Endothelial cell (in vitro differentiated cells): ENCODE measurements around the gene LOXL1. TPM values are rescaled to one million over a fixed set of nuclear protein-coding genes. Genes with fewer than 3 reads are reported as not detected.

Experiments
- DNase-seq: peaks from one replicate; pipeline ENCODE4 v3.0.0; 2021; ENCODE audit warnings: low spot score
- H3K27ac Mint-ChIP-seq: one replicate; pipeline ENCODE4 v1.8.0; 2021; ENCODE audit warnings: mixed read lengths, inconsistent platforms; ENCODE audit not compliant: unreplicated experiment
- H3K27me3 Mint-ChIP-seq: one replicate; pipeline ENCODE4 v1.8.0; 2021; ENCODE audit warnings: mild to moderate bottlenecking, moderate library complexity, mixed read lengths, inconsistent platforms; ENCODE audit not compliant: unreplicated experiment
- H3K36me3 Mint-ChIP-seq: one replicate; pipeline ENCODE4 v1.8.0; 2021; ENCODE audit warnings: mild to moderate bottlenecking, low read depth, mixed read lengths, inconsistent platforms; ENCODE audit not compliant: unreplicated experiment
- H3K4me1 Mint-ChIP-seq: one replicate; pipeline ENCODE4 v1.8.0; 2021; ENCODE audit warnings: mild to moderate bottlenecking, mixed read lengths, inconsistent platforms; ENCODE audit not compliant: unreplicated experiment
- H3K4me3 Mint-ChIP-seq: one replicate; pipeline ENCODE4 v1.8.0; 2021; ENCODE audit warnings: mild to moderate bottlenecking, mixed read lengths, inconsistent platforms; ENCODE audit not compliant: unreplicated experiment
- H3K9me3 Mint-ChIP-seq: one replicate; pipeline ENCODE4 v1.8.0; 2021; ENCODE audit warnings: mixed read lengths, inconsistent platforms; ENCODE audit not compliant: unreplicated experiment
- total RNA-seq: library from RNA; stranded (reverse); fragmentation: NEBNext Ultra II Directional; extraction: Animal tissue kit (Norgen Biotek cat#: 25700); gene quantifications from one replicate; pipeline ENCODE4 v1.2.1, GENCODE V29; 2021; ENCODE audit not compliant: unreplicated experiment
- TF ChIP-seq, protein P1 (sequence below): fragments of 200-600 bp; sonication (generic); IDR thresholded peaks from one replicate; pipeline ENCODE4 v1.5.0; 2021; ENCODE audit warnings: antibody characterized with exemption; ENCODE audit not compliant: unreplicated experiment

LOXL1 gene
- total RNA-seq, 1 donor from 2014 or later, result 156 TPM

DNA sequence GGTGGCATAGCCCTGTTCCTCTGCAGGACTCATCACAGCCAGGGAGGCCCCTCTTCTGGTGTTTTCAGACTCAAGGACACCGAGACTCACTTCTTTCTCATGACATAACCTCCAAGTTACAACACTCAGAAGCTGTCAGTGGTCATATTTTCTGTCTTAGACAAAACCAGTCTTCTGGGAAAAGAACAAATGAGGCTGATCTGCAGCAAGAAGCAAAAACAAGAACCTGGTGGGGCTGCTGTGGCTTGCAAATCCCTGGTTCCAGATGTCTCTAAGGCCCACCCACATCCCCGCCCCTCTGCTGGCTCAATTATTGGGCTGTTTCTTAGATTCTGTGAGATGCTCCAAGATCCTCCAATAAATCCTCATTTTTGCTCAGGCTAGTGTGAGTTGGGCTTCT lies 16.6 kb upstream of the LOXL1 start:
- Mint-ChIP-seq H3K4me3 (no peak overlapping the region), H3K9me3 (no peaks in the 10 kb centered on the region), H3K36me3 (peaks cover 27% of the 10 kb centered on the region), H3K4me1 (peaks cover 31% of the 10 kb centered on the region), H3K27me3 (peaks cover 4% of the 10 kb centered on the region), H3K27ac (no peak overlapping the region)
- TF ChIP-seq, protein P1, sequence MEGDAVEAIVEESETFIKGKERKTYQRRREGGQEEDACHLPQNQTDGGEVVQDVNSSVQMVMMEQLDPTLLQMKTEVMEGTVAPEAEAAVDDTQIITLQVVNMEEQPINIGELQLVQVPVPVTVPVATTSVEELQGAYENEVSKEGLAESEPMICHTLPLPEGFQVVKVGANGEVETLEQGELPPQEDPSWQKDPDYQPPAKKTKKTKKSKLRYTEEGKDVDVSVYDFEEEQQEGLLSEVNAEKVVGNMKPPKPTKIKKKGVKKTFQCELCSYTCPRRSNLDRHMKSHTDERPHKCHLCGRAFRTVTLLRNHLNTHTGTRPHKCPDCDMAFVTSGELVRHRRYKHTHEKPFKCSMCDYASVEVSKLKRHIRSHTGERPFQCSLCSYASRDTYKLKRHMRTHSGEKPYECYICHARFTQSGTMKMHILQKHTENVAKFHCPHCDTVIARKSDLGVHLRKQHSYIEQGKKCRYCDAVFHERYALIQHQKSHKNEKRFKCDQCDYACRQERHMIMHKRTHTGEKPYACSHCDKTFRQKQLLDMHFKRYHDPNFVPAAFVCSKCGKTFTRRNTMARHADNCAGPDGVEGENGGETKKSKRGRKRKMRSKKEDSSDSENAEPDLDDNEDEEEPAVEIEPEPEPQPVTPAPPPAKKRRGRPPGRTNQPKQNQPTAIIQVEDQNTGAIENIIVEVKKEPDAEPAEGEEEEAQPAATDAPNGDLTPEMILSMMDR, result no peak
- DNase-seq, result no peak

DNA sequence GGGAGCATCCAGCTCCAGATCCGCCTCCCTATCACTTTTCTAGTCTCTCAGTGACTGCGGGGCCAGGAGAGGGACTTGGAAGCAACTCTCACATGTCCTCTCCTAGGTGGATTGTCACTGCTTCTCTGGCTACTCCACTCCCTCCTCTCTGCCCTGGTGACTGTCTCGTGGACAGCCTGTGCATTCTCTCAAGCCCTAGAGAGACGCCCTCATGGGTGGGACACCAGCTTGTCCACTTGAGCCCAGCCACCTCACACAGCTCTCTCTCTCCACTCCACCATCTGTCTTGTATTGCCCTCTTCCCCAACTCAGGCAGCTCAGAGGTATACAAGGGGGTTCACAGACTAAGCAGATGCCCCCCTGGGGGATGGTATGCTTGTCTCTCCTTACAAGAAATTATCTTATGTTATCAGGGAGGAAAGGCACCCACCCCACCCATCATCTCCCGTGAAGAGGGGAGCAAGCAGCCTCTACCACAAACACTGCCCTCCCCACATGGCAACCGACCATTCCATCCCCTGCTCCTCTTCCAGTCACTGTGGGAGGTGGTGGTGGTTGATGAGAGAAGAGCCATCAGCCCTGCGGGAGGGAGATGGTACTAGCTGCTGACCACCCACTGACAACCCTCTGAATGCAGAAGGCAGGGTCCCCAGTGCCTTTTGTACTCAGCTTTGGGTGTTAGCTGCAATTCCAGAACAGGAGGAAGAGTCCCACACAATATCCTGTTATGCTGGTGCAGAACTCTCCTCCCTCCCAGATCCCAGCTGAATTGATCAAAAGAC lies 15.5 kb upstream of the LOXL1 start:
- Mint-ChIP-seq H3K27me3 (peaks cover 3% of the 10 kb centered on the region), H3K27ac (no peak overlapping the region), H3K4me3 (no peak overlapping the region), H3K36me3 (peaks cover 29% of the 10 kb centered on the region), H3K9me3 (no peaks in the 10 kb centered on the region), H3K4me1 (peaks cover 35% of the 10 kb centered on the region)
- TF ChIP-seq, protein P1, result no peak
- DNase-seq, result no peak

DNA sequence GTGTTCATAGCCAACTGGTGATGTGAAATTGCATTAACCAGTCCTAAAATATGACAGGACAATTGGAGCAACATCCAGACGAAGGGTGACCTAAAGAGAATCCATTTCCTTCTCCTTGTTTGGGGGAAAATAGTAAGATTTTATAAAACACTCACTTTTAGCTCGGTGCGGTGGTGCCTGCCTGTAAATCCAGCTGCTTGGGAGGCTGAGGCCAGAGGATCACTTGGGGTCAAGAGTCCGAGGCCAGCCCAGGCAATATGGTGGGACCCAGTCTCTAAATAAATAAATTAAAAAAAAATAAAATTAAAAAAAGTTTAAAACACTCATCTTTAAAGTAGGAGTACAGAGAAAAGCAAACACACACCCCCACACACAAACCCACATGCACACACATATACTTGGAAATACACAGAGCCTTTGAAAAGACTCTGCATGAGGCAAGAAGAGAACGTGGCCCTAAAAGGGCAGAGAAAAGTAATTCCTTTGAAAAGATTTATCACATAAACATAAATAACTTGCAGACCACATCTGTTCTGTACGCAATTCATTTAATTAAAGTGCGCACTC lies 14.1 kb upstream of the LOXL1 start:
- no peak for DNase-seq
- Mint-ChIP-seq H3K4me3 (no peak overlapping the region), H3K4me1 (peaks cover 30% of the 10 kb centered on the region), H3K27me3 (peaks cover 3% of the 10 kb centered on the region), H3K9me3 (no peaks in the 10 kb centered on the region), H3K36me3 (peaks cover 24% of the 10 kb centered on the region), H3K27ac (no peak overlapping the region)
- TF ChIP-seq, protein P1, result no peak

DNA sequence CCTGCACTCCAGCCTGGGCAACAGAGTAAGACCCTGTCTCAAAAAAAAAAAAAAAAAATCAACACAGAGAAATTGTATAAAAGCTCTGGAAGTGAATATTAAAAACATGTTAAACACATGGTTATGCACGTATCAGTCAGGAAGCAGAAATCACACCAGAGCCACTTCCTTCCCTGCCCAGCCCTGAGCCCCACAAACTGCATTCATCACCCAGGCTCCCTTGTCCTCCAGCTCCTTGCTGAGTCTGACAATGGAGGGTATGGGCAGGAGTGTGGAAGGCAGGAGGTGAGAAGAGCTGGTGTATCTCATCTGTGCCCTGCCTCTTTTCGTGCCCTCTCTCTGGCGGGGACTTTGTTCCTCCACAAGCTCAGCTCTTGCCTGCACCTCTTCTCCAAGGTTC lies 12.1 kb upstream of the LOXL1 start:
- TF ChIP-seq, protein P1, result no peak
- Mint-ChIP-seq H3K27me3 (peaks cover 2% of the 10 kb centered on the region), H3K36me3 (peaks cover 32% of the 10 kb centered on the region), H3K4me3 (no peak overlapping the region), H3K27ac (no peak overlapping the region), H3K4me1 (peaks cover 27% of the 10 kb centered on the region), H3K9me3 (no peaks in the 10 kb centered on the region)
- DNase-seq, result no peak

DNA sequence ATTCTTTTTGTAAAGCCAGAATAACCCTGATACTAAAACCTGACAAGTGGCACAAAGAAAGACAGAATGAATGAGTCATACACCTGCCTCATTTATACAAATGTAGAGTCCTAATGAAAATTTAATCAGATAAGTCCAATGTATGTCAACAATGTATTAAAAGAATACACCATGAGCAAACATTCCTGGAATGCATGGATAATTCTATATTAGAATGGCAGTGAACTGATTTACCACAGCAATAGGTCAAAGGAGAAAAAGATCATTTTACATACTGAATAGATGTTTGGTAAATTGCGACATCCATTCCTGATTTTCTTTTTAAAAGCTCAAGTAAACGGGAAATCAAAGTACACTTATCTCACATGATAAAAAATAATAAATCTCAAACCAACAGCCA lies 11.2 kb upstream of the LOXL1 start:
- no peak for DNase-seq
- Mint-ChIP-seq H3K4me3 (no peak overlapping the region), H3K9me3 (no peaks in the 10 kb centered on the region), H3K27ac (no peak overlapping the region), H3K4me1 (peaks cover 33% of the 10 kb centered on the region), H3K36me3 (peaks cover 32% of the 10 kb centered on the region), H3K27me3 (peaks cover 2% of the 10 kb centered on the region)
- TF ChIP-seq, protein P1, result no peak
